ENCODE data around the gene COQ10B. TPM values are rescaled to one million over a fixed set of nuclear protein-coding genes. Genes with fewer than 3 reads are reported as not detected.

COQ10B gene
- 17.7 to 21.7 TPM (median 19.9 TPM) in 3 replicates for total RNA-seq (2021)
- Bru-seq, nascent RNA = percentile 78 among the genes with signal in this experiment
- long read RNA-seq, experiment 1, transcript COQ10B-201 (5 exons, 2,239 nt) = major isoform, 137 of 143 reads
- long read RNA-seq, experiment 1, partial matches to known transcripts = 1 of 143 reads
- long read RNA-seq, experiment 1, other reads (novel, unspliced or antisense) = 2 of 143 reads
- long read RNA-seq, experiment 2, transcript COQ10B-201 (5 exons, 2,239 nt) = major isoform, 11 of 29 reads
- long read RNA-seq, experiment 2, partial matches to known transcripts = 11 of 29 reads
- long read RNA-seq, experiment 2, other reads (novel, unspliced or antisense) = 5 of 29 reads
- long read RNA-seq, experiment 3, transcript COQ10B-201 (5 exons, 2,239 nt) = major isoform, 54 of 57 reads
- long read RNA-seq, experiment 3, partial matches to known transcripts = 0 of 57 reads
- long read RNA-seq, experiment 3, other reads (novel, unspliced or antisense) = 3 of 57 reads

- ChIA-PET POLR2A (interaction anchor here (0.6 to 1.6 kb wide), 13 partner anchors 10 to 252 kb away, joined by 3 to 27 read pairs (median 4); partner anchors contain the start of genes HSPD1, HSPE1, MARS2 and MOB4), CTCF (interaction anchor here (0.5 to 1.0 kb wide), 5 partner anchors 9 to 289 kb away, joined by 3 to 5 read pairs (median 3); no protein-coding TSS in a partner anchor)
- H3K27ac Mint-ChIP-seq = peak within 1 kb of the TSS; percentile 100
- ATAC-seq (peak; percentile 94), DNase-seq (ENCODE audit: low spot score) (peak; percentile 99)
- H3K27me3 Mint-ChIP-seq (ENCODE audit: low read depth) = no peaks in the 10 kb centered on the region; the same call in 1 of the 2 replicates
- peak within 1 kb of the TSS; percentile 100 for H3K4me3 Mint-ChIP-seq
- peaks cover 10% of the 10 kb centered on the region for H3K4me1 Mint-ChIP-seq
- peaks cover 5% of the 10 kb centered on the region for H3K9me3 Mint-ChIP-seq
- no peaks in the 10 kb centered on the region for H3K36me3 Mint-ChIP-seq
- no peak for TF ChIP-seq FOXP4 (CRISPR knock-in tag; IDR thresholded peaks at IDR 0.05)
- TF ChIP-seq ZSCAN18 (CRISPR knock-in tag; IDR thresholded peaks at IDR 0.05) = no peak
- peak; percentile 94 for TF ChIP-seq SP1 (CRISPR knock-in tag; conservative IDR thresholded peaks at IDR 0.05)
- no peak for TF ChIP-seq HMGA2 (CRISPR knock-in tag; IDR thresholded peaks at IDR 0.05)
- TF ChIP-seq AR (CRISPR knock-in tag; IDR thresholded peaks at IDR 0.05) = no peak
- no peak for TF ChIP-seq USF1 (CRISPR knock-in tag; IDR thresholded peaks at IDR 0.05)
- 0 out of 2 replicates have a peak, but pooled peaks have one; percentile 36 for TF ChIP-seq ZBTB43 (CRISPR knock-in tag; IDR thresholded peaks at IDR 0.05)
- no peak for TF ChIP-seq ZNF423 (CRISPR knock-in tag; IDR thresholded peaks at IDR 0.05)
- TF ChIP-seq SMAD3 (CRISPR knock-in tag; IDR thresholded peaks at IDR 0.05; ENCODE audit: borderline replicate concordance) = no peak
- TF ChIP-seq ETV6 (CRISPR knock-in tag; IDR thresholded peaks at IDR 0.05) = no peak; the same call in 1 of the 2 replicates
- TF ChIP-seq NFYB (CRISPR knock-in tag; conservative IDR thresholded peaks at IDR 0.05; ENCODE audit: low read depth) = peak; percentile 85
- no peak for TF ChIP-seq EMX1 (CRISPR knock-in tag; IDR thresholded peaks at IDR 0.05)
- TF ChIP-seq ZNF425 (CRISPR knock-in tag; conservative IDR thresholded peaks at IDR 0.05) = no peak
- TF ChIP-seq ATF1 (CRISPR knock-in tag; IDR thresholded peaks at IDR 0.05) = no peak
- peak; percentile 87 for TF ChIP-seq FOXK1 (CRISPR knock-in tag; IDR thresholded peaks at IDR 0.05)
- TF ChIP-seq TEAD4 (CRISPR knock-in tag; IDR thresholded peaks at IDR 0.05) = 0 out of 2 replicates have a peak, but pooled peaks have one; percentile 20
- 0 out of 2 replicates have a peak, but pooled peaks have one; percentile 56 for TF ChIP-seq CREM (CRISPR knock-in tag; IDR thresholded peaks at IDR 0.05)
- TF ChIP-seq MLX (CRISPR knock-in tag; IDR thresholded peaks at IDR 0.05) = no peak
- TF ChIP-seq ESRRA (CRISPR knock-in tag; IDR thresholded peaks at IDR 0.05; ENCODE audit: borderline replicate concordance) = 0 out of 2 replicates have a peak, but pooled peaks have one; percentile 24
- TF ChIP-seq GABPB1 (CRISPR knock-in tag; IDR thresholded peaks at IDR 0.05) = peak; percentile 71
- no peak for TF ChIP-seq IRF1 (CRISPR knock-in tag; IDR thresholded peaks at IDR 0.05)
- TF ChIP-seq ATF3 (CRISPR knock-in tag; conservative IDR thresholded peaks at IDR 0.05) = no peak
Observed at GRCh38 chr2:197453123-197453913, at the start of gene COQ10B. COQ10B (plus strand) TSS chr2:197453552; CDS start chr2:197453561, 9 bp downstream.

All from WTC11 (cell line).